Measurements from ENCODE around the gene SLC30A3.

GRCh38 chr2:27290549-27290948 lies 27.7 kb upstream of the SLC30A3 start:
- TF ChIP-seq POLR2AphosphoS5 (IDR thresholded peaks at IDR 0.05; ENCODE audit: borderline replicate concordance, low read depth, low read length) (no peak), EZH2 (IDR thresholded peaks at IDR 0.05) (no peak)
